DMS 273 treated with DMSO at 0.1 percent for 48 hours (cell line): ENCODE results near the gene PCSK7.
"Not testable (repeated sequence)": the region's sequence is repeated elsewhere in the genome, so short reads cannot be mapped to it uniquely, and the experiment has no call there.

ENCODE experiments used
- DNase-seq: peaks from one replicate; lab custom pipeline; 2025; lab: John Stamatoyannopoulos, UW

PCSK7 gene

GRCh38 chr11:117217141-117218084 lies 14.5 kb downstream of the PCSK7 start:
- DNase-seq: no peak

- no peak for DNase-seq
These were observed 17.3 kb downstream of the PCSK7 start for GRCh38 chr11:117214404-117215110.

- DNase-seq: no peak
These were observed 19.0 kb downstream of the PCSK7 start for GRCh38 chr11:117212697-117213355.

GRCh38 chr11:117210620-117211019 lies 21.3 kb downstream of the PCSK7 start:
- DNase-seq: no peak

GRCh38 chr11:117209351-117210125 lies 22.3 kb downstream of the PCSK7 start:
- not testable (repeated sequence) for DNase-seq

- DNase-seq: not testable (repeated sequence)
These were observed 23.2 kb downstream of the PCSK7 start for GRCh38 chr11:117208710-117209109.

GRCh38 chr11:117207481-117207880 lies 24.4 kb downstream of the PCSK7 start:
- DNase-seq: not testable (repeated sequence)

GRCh38 chr11:117206859-117207258 lies 25.0 kb downstream of the PCSK7 start:
- DNase-seq: not testable (repeated sequence)

GRCh38 chr11:117206111-117206510 lies 25.8 kb downstream of the PCSK7 start:
- DNase-seq: not testable (repeated sequence)

GRCh38 chr11:117205211-117205818 lies 26.6 kb downstream of the PCSK7 start:
- DNase-seq: no peak

GRCh38 chr11:117204283-117205080 lies 27.4 kb downstream of the PCSK7 start:
- no peak for DNase-seq

GRCh38 chr11:117203069-117203407 lies 28.8 kb downstream of the PCSK7 start:
- no peak for DNase-seq

GRCh38 chr11:117202386-117203068 lies 29.3 kb downstream of the PCSK7 start:
- DNase-seq: no peak

GRCh38 chr11:117201658-117202305 lies 30.1 kb downstream of the PCSK7 start:
- DNase-seq: no peak

- no peak for DNase-seq
These were observed 30.8 kb downstream of the PCSK7 start for GRCh38 chr11:117200813-117201657.

- DNase-seq: no peak
These were observed 31.7 kb downstream of the PCSK7 start for GRCh38 chr11:117199916-117200812.
